CD14-positive monocyte (primary cell): ENCODE data around the gene EPOP. TPM values are rescaled to one million over a fixed set of nuclear protein-coding genes. Genes with fewer than 3 reads are reported as not detected.
A peak's percentile ranks its signal among the peaks of the same experiment; 100 is the strongest.

ENCODE experiments used
- DNase-seq, 3 donors: peaks; one replicate each; pipeline ENCODE4 v3.0.0-alpha.2; 2011 to 2022
- H2AFZ ChIP-seq: 2 replicates; pipeline ENCODE4 v1.6.0; 2012; ENCODE audit warnings: mild to moderate bottlenecking, low read depth, low read length, inconsistent platforms; ENCODE audit not compliant: insufficient read depth, poor library complexity, severe bottlenecking
- H3K27ac ChIP-seq, 2 donors: 1 replicate in 1 of 2; 2 replicates in 1 of 2; pipeline ENCODE4 v1.5.1; 2012 to 2013; ENCODE audit warnings: low read length in 2 of 2, control low read depth in 1 of 2, inconsistent platforms in 1 of 2, low read depth in 1 of 2, mild to moderate bottlenecking in 1 of 2
- H3K27me3 ChIP-seq, 2 donors: one replicate each; pipeline versions ENCODE4 v1.6.0 to v1.6.1; 2011 to 2013; ENCODE audit warnings: low read length in 2 of 2; ENCODE audit not compliant: control insufficient read depth in 2 of 2, insufficient read depth in 2 of 2
- H3K36me3 ChIP-seq, 2 donors: replicated peaks in 1 of 2; 1 replicate in 1 of 2; 2 replicates in 1 of 2; pipeline versions ENCODE4 v1.5.1 to v1.6.1; 2012 to 2013; ENCODE audit warnings: low read length in 2 of 2, control low read depth in 1 of 2, inconsistent platforms in 1 of 2, mild to moderate bottlenecking in 1 of 2; ENCODE audit not compliant: insufficient read depth in 2 of 2, control insufficient read depth in 1 of 2
- H3K4me1 ChIP-seq, 2 donors: 1 replicate in 1 of 2; 2 replicates in 1 of 2; pipeline versions ENCODE4 v1.5.1 to v1.6.1; 2012 to 2013; ENCODE audit warnings: low read length in 2 of 2, control low read depth in 1 of 2, inconsistent platforms in 1 of 2, mild to moderate bottlenecking in 1 of 2, moderate library complexity in 1 of 2; ENCODE audit not compliant: insufficient read depth in 2 of 2, control insufficient read depth in 1 of 2
- H3K4me2 ChIP-seq: replicated peaks from 2 replicates; pipeline ENCODE3; 2012; ENCODE audit warnings: low read length, moderate library complexity, mild to moderate bottlenecking; ENCODE audit not compliant: poor library complexity, severe bottlenecking; ENCODE audit errors: extremely low read depth
- H3K4me3 ChIP-seq, 3 experiments: fragments of 200-600 bp in 1 of 3; sonication (generic) in 1 of 3; replicated peaks in 1 of 3; 1 replicate in 2 of 3; 2 replicates in 1 of 3; pipeline ENCODE4 v1.5.1; 2011 to 2013; ENCODE audit warnings: low read length in 3 of 3, mild to moderate bottlenecking in 3 of 3, control low read depth in 2 of 3, low read depth in 2 of 3, inconsistent platforms in 1 of 3, moderate library complexity in 1 of 3
- H3K79me2 ChIP-seq: 2 replicates; pipeline ENCODE4 v1.6.0; 2012; ENCODE audit warnings: mild to moderate bottlenecking, control low read depth, inconsistent platforms, low read length, moderate library complexity; ENCODE audit not compliant: insufficient read depth
- H3K9ac ChIP-seq: 2 replicates; pipeline ENCODE4 v1.6.0; 2017; ENCODE audit warnings: low read length, mild to moderate bottlenecking; ENCODE audit not compliant: insufficient read depth, poor library complexity, severe bottlenecking
- H3K9me3 ChIP-seq, 2 donors: replicated peaks in 1 of 2; 1 replicate in 1 of 2; 2 replicates in 1 of 2; pipeline versions ENCODE4 v1.5.1 to v1.6.1; 2012 to 2013; ENCODE audit warnings: low read length in 2 of 2, control low read depth in 1 of 2; ENCODE audit not compliant: control insufficient read depth in 1 of 2, insufficient read depth in 1 of 2
- H4K20me1 ChIP-seq: 2 replicates; pipeline ENCODE4 v1.6.0; 2012; ENCODE audit warnings: mild to moderate bottlenecking, low read length, control low read depth, moderate library complexity; ENCODE audit not compliant: insufficient read depth
- H3K27ac Mint-ChIP-seq, 7 donors: one replicate each; pipeline ENCODE4 v1.8.0; 2020; ENCODE audit warnings: mild to moderate bottlenecking in 7 of 7, mixed read lengths in 7 of 7, moderate library complexity in 6 of 7, inconsistent platforms in 2 of 7
- H3K27me3 Mint-ChIP-seq, 3 donors: one replicate each; pipeline ENCODE4 v1.8.0; 2021 to 2022; ENCODE audit warnings: low read depth in 3 of 3, mild to moderate bottlenecking in 3 of 3, mixed read lengths in 3 of 3, moderate library complexity in 3 of 3, inconsistent platforms in 1 of 3
- H3K36me3 Mint-ChIP-seq, 2 donors: one replicate each; pipeline ENCODE4 v1.8.0; 2020; ENCODE audit warnings: mixed read lengths in 2 of 2, inconsistent platforms in 1 of 2, mild to moderate bottlenecking in 1 of 2
- H3K4me1 Mint-ChIP-seq: one replicate; pipeline ENCODE4 v1.8.0; 2020; ENCODE audit warnings: mild to moderate bottlenecking, mixed read lengths
- H3K4me3 Mint-ChIP-seq, 2 donors: one replicate each; pipeline ENCODE4 v1.8.0; 2020; ENCODE audit warnings: mild to moderate bottlenecking in 2 of 2, mixed read lengths in 2 of 2, moderate library complexity in 1 of 2
- H3K9me3 Mint-ChIP-seq, 7 donors: one replicate each; pipeline ENCODE4 v1.8.0; 2020 to 2022; ENCODE audit warnings: mixed read lengths in 7 of 7, mild to moderate bottlenecking in 6 of 7, moderate library complexity in 6 of 7, inconsistent platforms in 2 of 7
- CTCF ChIP-seq: fragments of 200-600 bp; IDR thresholded peaks from one replicate; pipeline ENCODE4 v1.8.0; 2022; ENCODE audit warnings: antibody characterized with exemption, mild to moderate bottlenecking
- WGBS: methylation state at CpG from one replicate; pipeline ENCODE4 v1.1.5; 2013; ENCODE audit warnings: missing lambda C conversion rate; ENCODE audit not compliant: insufficient coverage; 5-methylcytosine and 5-hydroxymethylcytosine counted together
- intact Hi-C, 2 donors: fragments of 100-400 bp; cut with micrococcal nuclease; formaldehyde crosslinking; loops; one replicate each; pipeline versions ENCODE4 v1.15.0 to v1.15.1; 2023
- polyA plus RNA-seq, 3 donors: library from polyadenylated mRNA; depleted of rRNA in 1 of 3; unstranded in 2 of 3; stranded (reverse) in 1 of 3; fragments of 300-500 nt in 2 of 3; fragments of >200 nt in 1 of 3; fragmentation: Illumina TruSeq in 2 of 3; gene quantifications; 1 replicate in 2 of 3; 2 replicates in 1 of 3; pipeline ENCODE4 v1.2.3, GENCODE V29; 2012 to 2021

EPOP gene
- polyA plus RNA-seq, 3 donors, result 0.63 TPM; not detected in 2

- Mint-ChIP-seq H3K4me3 (peak overlapping the region; percentile 78 to 85), H3K4me1 (peaks cover 57% of the 10 kb centered on the region), H3K36me3 (peaks cover 19 to 28% of the 10 kb centered on the region in 2 donors), H3K27me3 (peaks cover 8 to 19% (median 16%) of the 10 kb centered on the region in 3 donors), H3K27ac (peak overlapping the region in 1 of 7 donors; percentile 50), H3K9me3 (peaks cover 0 to 5% (median 0%) of the 10 kb centered on the region in 7 donors)
- H3K9me3 ChIP-seq, result no peaks in the 10 kb centered on the region
- H3K4me2 ChIP-seq, result peak overlapping the region; percentile 80
- H3K36me3 ChIP-seq, result peaks cover 3 to 20% of the 10 kb centered on the region in 2 donors
- peaks cover 51 to 52% of the 10 kb centered on the region in 2 donors for H3K4me1 ChIP-seq
- DNase-seq, result no peak
- peaks cover 8% of the 10 kb centered on the region for H3K79me2 ChIP-seq
- no peak for TF ChIP-seq CTCF
- H3K27me3 ChIP-seq, result peaks cover 0 to 6% of the 10 kb centered on the region in 2 donors
- intact Hi-C loops, result loop anchor here in 1 of 2 donors (10.0 kb wide), 1 partner anchor 159 kb away; no protein-coding TSS in a partner anchor
- H3K4me3 ChIP-seq, result peak overlapping the region; percentile 45 to 93 (median 56)
- 0% methylated on average over 8 of the region's 32 CpGs for WGBS
- H2AFZ ChIP-seq, result peak overlapping the region; percentile 51
- peak overlapping the region; percentile 93 for H3K9ac ChIP-seq
- peaks cover 13% of the 10 kb centered on the region for H4K20me1 ChIP-seq
- no peak overlapping the region for H3K27ac ChIP-seq
Measured at GRCh38 chr17:38705523-38705802, 30.7 kb upstream of the EPOP start.

GRCh38 chr17:38704606-38705522 lies 30.1 kb upstream of the EPOP start, which contains the start of gene MLLT6:
MLLT6 (plus strand) TSS chr17:38705273; CDS start chr17:38705633, 360 bp downstream.
- H2AFZ ChIP-seq, result peak within 1 kb of the TSS; percentile 83
- H3K9ac ChIP-seq, result peak within 1 kb of the TSS; percentile 93
- H3K4me3 ChIP-seq, result peak within 1 kb of the TSS; percentile 86 to 93 (median 90)
- peaks cover 0 to 6% of the 10 kb centered on the region in 2 donors for H3K27me3 ChIP-seq
- Mint-ChIP-seq H3K27me3 (peaks cover 7 to 23% (median 16%) of the 10 kb centered on the region in 3 donors), H3K4me3 (peak within 1 kb of the TSS; percentile 94 to 98), H3K27ac (peak within 1 kb of the TSS; percentile 91 to 100 (median 95)), H3K4me1 (peaks cover 57% of the 10 kb centered on the region), H3K9me3 (peaks cover 0 to 5% (median 0%) of the 10 kb centered on the region in 7 donors), H3K36me3 (peaks cover 19 to 24% of the 10 kb centered on the region in 2 donors)
- intact Hi-C loops, result loop anchor here (5.0 to 10.0 kb wide), 2 partner anchors 97 to 160 kb away; no protein-coding TSS in a partner anchor
- H3K36me3 ChIP-seq, result peaks cover 3 to 18% of the 10 kb centered on the region in 2 donors
- peaks cover 8% of the 10 kb centered on the region for H3K79me2 ChIP-seq
- peaks cover 57 to 58% of the 10 kb centered on the region in 2 donors for H3K4me1 ChIP-seq
- H3K27ac ChIP-seq, result peak within 1 kb of the TSS; percentile 99 to 100
- under 1% methylated on average over 76 of the region's 100 CpGs for WGBS
- H3K9me3 ChIP-seq, result no peaks in the 10 kb centered on the region
- peak within 1 kb of the TSS; percentile 93 for H3K4me2 ChIP-seq
- no peak for TF ChIP-seq CTCF
- peak; percentile 60 to 67 (median 63) for DNase-seq
- peaks cover 13% of the 10 kb centered on the region for H4K20me1 ChIP-seq
